Measurements from ENCODE around the gene SLC9A5.

Gene SLC9A5

GRCh38 chr16:67277294-67277998 lies 28.7 kb downstream of the SLC9A5 start:
- H3K27ac ChIP-seq = no peak overlapping the region; the same call in 1 of the 2 replicates
- TF ChIP-seq, protein P1, sequence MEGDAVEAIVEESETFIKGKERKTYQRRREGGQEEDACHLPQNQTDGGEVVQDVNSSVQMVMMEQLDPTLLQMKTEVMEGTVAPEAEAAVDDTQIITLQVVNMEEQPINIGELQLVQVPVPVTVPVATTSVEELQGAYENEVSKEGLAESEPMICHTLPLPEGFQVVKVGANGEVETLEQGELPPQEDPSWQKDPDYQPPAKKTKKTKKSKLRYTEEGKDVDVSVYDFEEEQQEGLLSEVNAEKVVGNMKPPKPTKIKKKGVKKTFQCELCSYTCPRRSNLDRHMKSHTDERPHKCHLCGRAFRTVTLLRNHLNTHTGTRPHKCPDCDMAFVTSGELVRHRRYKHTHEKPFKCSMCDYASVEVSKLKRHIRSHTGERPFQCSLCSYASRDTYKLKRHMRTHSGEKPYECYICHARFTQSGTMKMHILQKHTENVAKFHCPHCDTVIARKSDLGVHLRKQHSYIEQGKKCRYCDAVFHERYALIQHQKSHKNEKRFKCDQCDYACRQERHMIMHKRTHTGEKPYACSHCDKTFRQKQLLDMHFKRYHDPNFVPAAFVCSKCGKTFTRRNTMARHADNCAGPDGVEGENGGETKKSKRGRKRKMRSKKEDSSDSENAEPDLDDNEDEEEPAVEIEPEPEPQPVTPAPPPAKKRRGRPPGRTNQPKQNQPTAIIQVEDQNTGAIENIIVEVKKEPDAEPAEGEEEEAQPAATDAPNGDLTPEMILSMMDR (conservative IDR thresholded peaks at IDR 0.05) = no peak

GRCh38 chr16:67277999-67278772 lies 29.4 kb downstream of the SLC9A5 start:
- TF ChIP-seq, protein P1 (conservative IDR thresholded peaks at IDR 0.05) = no peak
- peak overlapping the region; percentile 71; the same call in 1 of the 2 replicates for H3K27ac ChIP-seq

DNA sequence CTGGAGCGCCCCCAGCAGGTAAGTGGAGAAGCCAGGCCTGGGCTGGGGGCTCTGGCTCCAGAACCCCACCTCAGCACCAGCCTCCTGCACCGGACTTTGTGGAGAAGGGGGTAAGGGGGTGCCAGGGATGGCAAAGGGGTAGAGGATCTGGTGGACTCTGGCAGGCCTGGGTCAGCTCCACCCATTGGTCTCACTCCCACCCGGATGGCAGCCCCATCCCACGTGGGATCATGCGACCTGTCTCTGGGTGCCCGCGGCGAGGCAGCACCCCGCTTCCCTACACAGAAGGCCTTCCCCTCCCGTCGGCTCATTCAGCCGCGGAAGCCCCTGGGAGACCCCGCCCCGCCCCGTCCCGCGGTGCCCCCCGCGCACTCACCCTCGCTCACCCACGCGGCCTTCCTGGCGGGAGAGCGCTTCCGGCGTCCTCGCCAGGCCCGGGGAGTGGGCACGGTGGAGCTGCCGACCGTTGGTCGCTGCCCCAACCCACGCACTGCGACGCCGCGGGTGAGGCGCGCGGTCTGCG lies 30.1 kb downstream of the SLC9A5 start:
- H3K27ac ChIP-seq = peak overlapping the region; percentile 71; the same call in 1 of the 2 replicates
- TF ChIP-seq, protein P1 (conservative IDR thresholded peaks at IDR 0.05) = no peak

DNA sequence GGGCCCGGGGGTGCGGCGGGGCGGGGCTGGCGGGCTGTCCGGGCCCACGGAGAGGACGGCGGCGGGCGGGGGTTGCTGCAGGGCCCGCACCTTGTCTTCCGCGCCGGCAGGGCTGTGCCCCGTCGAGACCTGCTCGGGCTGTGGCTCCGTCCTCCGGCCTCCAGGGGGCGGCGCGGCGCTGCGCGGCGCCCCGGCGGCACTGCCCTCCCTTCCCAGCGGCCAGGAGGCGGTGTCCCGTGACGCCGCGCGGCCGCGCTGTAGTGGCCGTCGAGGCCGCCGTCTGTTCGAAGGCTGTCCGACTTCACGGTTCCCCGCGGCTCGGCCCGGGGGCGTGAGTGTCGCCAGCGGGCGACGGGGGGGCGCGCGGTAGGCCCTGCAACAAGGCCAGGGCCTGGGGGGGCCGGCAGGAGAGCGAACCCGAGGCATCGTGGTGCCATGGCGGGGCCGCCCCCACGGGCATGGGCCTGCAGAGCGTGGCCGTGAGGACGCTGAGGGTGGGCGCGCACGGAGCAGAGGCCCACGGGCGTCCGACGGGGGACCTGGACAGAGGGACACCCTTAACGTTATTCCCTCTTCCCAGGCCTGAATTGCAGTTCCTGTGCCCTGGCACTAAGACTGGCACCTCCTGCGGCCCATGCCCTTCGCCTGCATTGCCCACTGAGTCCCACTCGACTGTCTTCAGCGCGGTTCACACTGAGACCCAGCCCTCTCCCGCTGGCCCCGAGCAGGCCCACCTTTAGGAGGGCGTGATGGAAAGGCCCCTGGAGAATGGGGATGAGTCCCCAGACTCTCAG lies 30.7 kb downstream of the SLC9A5 start, which contains the start of gene PLEKHG4:
PLEKHG4 (plus strand) TSS at position 237 of the 794 bp plus-strand sequence; CDS start at position 750, 513 bp downstream.
- peak within 1 kb of the TSS; percentile 71; the same call in 1 of the 2 replicates for H3K27ac ChIP-seq
- TF ChIP-seq, protein P1 (conservative IDR thresholded peaks at IDR 0.05) = peak; percentile 81

GRCh38 chr16:67280090-67281015 lies 31.6 kb downstream of the SLC9A5 start:
- TF ChIP-seq, protein P1 (conservative IDR thresholded peaks at IDR 0.05) = no peak
- no peak overlapping the region for H3K27ac ChIP-seq

DNA sequence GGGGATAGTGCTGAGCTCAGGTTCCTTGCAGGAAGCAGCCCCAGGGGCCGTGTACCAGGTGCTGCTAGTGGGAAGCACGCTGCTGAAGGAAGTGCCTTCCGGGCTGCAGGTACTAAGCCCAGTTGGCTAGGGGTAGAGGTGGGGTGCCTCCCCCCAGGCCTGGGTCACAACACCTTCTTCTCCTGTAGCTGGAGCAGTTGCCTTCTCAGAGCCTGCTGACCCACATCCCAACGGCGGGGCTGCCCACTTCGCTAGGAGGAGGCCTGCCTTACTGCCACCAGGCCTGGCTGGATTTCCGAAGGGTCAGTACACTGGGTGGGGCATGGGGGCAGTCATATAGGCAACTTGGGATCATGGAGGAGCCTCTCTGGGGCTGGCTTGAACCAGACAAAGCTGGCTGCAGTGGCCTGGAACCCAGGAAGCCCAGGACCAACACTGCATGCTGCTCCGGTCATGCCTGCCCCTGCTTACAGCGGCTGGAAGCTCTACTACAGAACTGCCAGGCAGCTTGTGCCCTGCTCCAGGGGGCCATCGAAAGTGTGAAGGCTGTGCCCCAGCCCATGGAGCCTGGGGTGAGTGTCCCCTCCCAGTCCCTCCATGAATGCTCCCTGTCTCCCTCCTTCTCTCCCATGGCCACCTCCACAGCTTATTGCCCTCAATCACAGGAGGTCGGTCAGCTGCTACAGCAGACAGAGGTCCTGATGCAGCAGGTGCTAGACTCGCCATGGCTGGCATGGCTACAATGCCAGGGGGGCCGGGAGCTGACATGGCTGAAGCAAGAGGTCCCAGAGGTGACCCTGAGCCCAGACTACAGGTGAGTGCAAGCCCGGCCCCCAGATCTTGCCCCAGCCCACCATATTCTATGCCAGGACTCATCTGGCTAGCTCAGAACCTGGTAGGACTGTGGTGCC lies 33.0 kb downstream of the SLC9A5 start:
- H3K27ac ChIP-seq = no peak overlapping the region
- TF ChIP-seq, protein P1 (conservative IDR thresholded peaks at IDR 0.05) = no peak

All from VCaP (cell line).